Trophoblast cell (in vitro differentiated cells and primary cell): ENCODE data around the gene CDH6. TPM values are rescaled to one million over a fixed set of nuclear protein-coding genes. Genes with fewer than 3 reads are reported as not detected.

Experiments used
- DNase-seq, 2 donors: peaks; one replicate each; pipeline ENCODE4 v3.0.0-alpha.2; 2016
- H2AFZ ChIP-seq: 2 replicates; pipeline ENCODE4 v1.6.1; 2013; ENCODE audit warnings: low read length, moderate library complexity, mild to moderate bottlenecking; ENCODE audit not compliant: insufficient read depth, poor library complexity
- H2AK5ac ChIP-seq: 2 replicates; pipeline ENCODE4 v1.6.1; 2013; ENCODE audit warnings: mild to moderate bottlenecking, low read length
- H2BK120ac ChIP-seq: 2 replicates; pipeline ENCODE4 v1.6.1; 2013; ENCODE audit warnings: low read length, mild to moderate bottlenecking, moderate library complexity; ENCODE audit not compliant: insufficient read depth, poor library complexity
- H2BK12ac ChIP-seq: 2 replicates; pipeline ENCODE4 v1.6.1; 2013; ENCODE audit warnings: mild to moderate bottlenecking, low read length, moderate library complexity
- H2BK5ac ChIP-seq: 2 replicates; pipeline ENCODE4 v1.6.1; 2013; ENCODE audit warnings: low read length, low read depth, moderate library complexity, mild to moderate bottlenecking; ENCODE audit not compliant: poor library complexity
- H3K14ac ChIP-seq: 2 replicates; pipeline ENCODE4 v1.6.1; 2013; ENCODE audit warnings: mild to moderate bottlenecking, low read length
- H3K18ac ChIP-seq: 2 replicates; pipeline ENCODE4 v1.6.1; 2013; ENCODE audit warnings: mild to moderate bottlenecking, low read length
- H3K23ac ChIP-seq: 2 replicates; pipeline ENCODE4 v1.6.1; 2013; ENCODE audit warnings: low read length
- H3K27ac ChIP-seq: 2 replicates; pipeline ENCODE4 v1.5.1; 2013; ENCODE audit warnings: low read depth, mild to moderate bottlenecking, inconsistent platforms, low read length, moderate library complexity
- H3K27me3 ChIP-seq: 2 replicates; pipeline ENCODE4 v1.6.1; 2013; ENCODE audit warnings: inconsistent platforms, mild to moderate bottlenecking, low read length, moderate library complexity; ENCODE audit not compliant: insufficient read depth
- H3K36me3 ChIP-seq, 2 experiments: 1 replicate in 1 of 2; 2 replicates in 1 of 2; pipeline ENCODE4 v1.6.1; 2013; ENCODE audit warnings: low read length in 2 of 2, mild to moderate bottlenecking in 2 of 2, moderate library complexity in 1 of 2; ENCODE audit not compliant: insufficient read depth in 2 of 2, control insufficient read depth in 1 of 2
- H3K4ac ChIP-seq: 2 replicates; pipeline ENCODE4 v1.6.1; 2013; ENCODE audit warnings: low read depth, mild to moderate bottlenecking, low read length, moderate library complexity
- H3K4me1 ChIP-seq, 2 experiments: 1 replicate in 1 of 2; 2 replicates in 1 of 2; pipeline ENCODE4 v1.6.1; 2013; ENCODE audit warnings: low read length in 2 of 2, mild to moderate bottlenecking in 2 of 2, moderate library complexity in 1 of 2; ENCODE audit not compliant: insufficient read depth in 2 of 2, control insufficient read depth in 1 of 2
- H3K4me2 ChIP-seq: 2 replicates; pipeline ENCODE4 v1.6.1; 2013; ENCODE audit warnings: inconsistent platforms, mild to moderate bottlenecking, low read length, moderate library complexity
- H3K4me3 ChIP-seq: 2 replicates; pipeline ENCODE4 v1.5.1; 2013; ENCODE audit warnings: mild to moderate bottlenecking, low read depth, low read length, inconsistent platforms
- H3K79me1 ChIP-seq: one replicate; pipeline ENCODE4 v1.6.1; 2013; ENCODE audit warnings: low read length
- H3K79me2 ChIP-seq: 2 replicates; pipeline ENCODE4 v1.6.1; 2013; ENCODE audit warnings: low read length, mild to moderate bottlenecking; ENCODE audit not compliant: control insufficient read depth, insufficient read depth, poor library complexity
- H3K9ac ChIP-seq: 2 replicates; pipeline ENCODE4 v1.6.1; 2013; ENCODE audit warnings: mild to moderate bottlenecking, low read length
- H3K9me3 ChIP-seq: 2 replicates; pipeline ENCODE4 v1.6.1; 2013; ENCODE audit warnings: low read depth, mild to moderate bottlenecking, control low read depth, inconsistent platforms, low read length; ENCODE audit not compliant: insufficient read depth
- H4K12ac ChIP-seq: 2 replicates; pipeline ENCODE4 v1.6.1; 2013; ENCODE audit warnings: low read depth, mild to moderate bottlenecking, low read length, moderate library complexity
- H4K8ac ChIP-seq: 2 replicates; pipeline ENCODE4 v1.6.1; 2013; ENCODE audit warnings: low read depth, mild to moderate bottlenecking, low read length, moderate library complexity
- H4K91ac ChIP-seq: one replicate; pipeline ENCODE4 v1.6.1; 2013; ENCODE audit warnings: low read depth, mild to moderate bottlenecking, low read length, moderate library complexity
- WGBS: extraction: QIAGEN DNeasy Blood & Tissue Kit; methylation state at CpG from one replicate; pipeline ENCODE4 v1.1.7; 2013; ENCODE audit warnings: missing lambda C conversion rate; ENCODE audit not compliant: insufficient read length, insufficient coverage; ENCODE audit errors: extremely low coverage; 5-methylcytosine and 5-hydroxymethylcytosine counted together
- polyA plus RNA-seq: library from polyadenylated mRNA; stranded (reverse); fragments of 200-250 nt; gene quantifications from 2 replicates; pipeline ENCODE4 v1.2.3, GENCODE V29; 2013

The CDH6 gene
- 0.10 and 0.14 TPM in 2 replicates for polyA plus RNA-seq

- WGBS = no CpG with 5 or more reads among the region's 67 CpGs
- H3K36me3 ChIP-seq = no peaks in the 10 kb centered on the region
These were observed at the start of gene CDH6 for GRCh38 chr5:31193591-31194467. TSS of gene CDH6 (plus strand) at chr5:31193686. CDS start at chr5:31267474, 73,788 bp downstream.

DNA sequence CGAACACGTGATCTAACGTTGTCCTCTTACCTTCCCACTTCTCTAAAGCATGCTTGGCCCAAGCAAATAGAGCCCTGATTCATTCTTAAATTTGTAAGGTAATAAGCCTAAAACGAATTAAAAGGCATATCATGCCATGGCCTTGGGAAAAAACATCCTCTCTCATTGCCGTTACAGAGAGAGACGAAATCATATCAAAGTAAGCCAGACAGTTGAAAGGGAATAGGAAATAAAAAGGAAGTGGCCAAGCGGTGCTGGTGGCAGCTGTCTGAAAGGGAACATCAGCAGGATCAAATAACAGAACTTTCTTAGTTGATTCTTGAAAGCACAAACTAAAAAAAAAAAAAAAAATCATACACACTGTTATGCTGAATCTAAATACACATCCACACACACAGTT lies 49.1 kb upstream of the CDH6 start:
- DNase-seq = no peak
- H3K4ac ChIP-seq = no peak overlapping the region
- no peak overlapping the region for H2BK12ac ChIP-seq
- no peaks in the 10 kb centered on the region for H3K9me3 ChIP-seq
- H3K23ac ChIP-seq = no peak overlapping the region
- H2AFZ ChIP-seq = no peak overlapping the region
- H3K4me2 ChIP-seq = no peak overlapping the region
- no peaks in the 10 kb centered on the region for H3K36me3 ChIP-seq
- H3K27ac ChIP-seq = no peak overlapping the region
- H3K27me3 ChIP-seq = no peaks in the 10 kb centered on the region
- no peak overlapping the region for H2BK5ac ChIP-seq
- H2BK120ac ChIP-seq = no peak overlapping the region
- H4K8ac ChIP-seq = no peak overlapping the region
- no peak overlapping the region for H3K18ac ChIP-seq
- H3K79me2 ChIP-seq = no peaks in the 10 kb centered on the region
- no peak overlapping the region for H3K4me3 ChIP-seq
- no peak overlapping the region for H4K91ac ChIP-seq
- H2AK5ac ChIP-seq = no peak overlapping the region
- no peaks in the 10 kb centered on the region for H3K79me1 ChIP-seq
- WGBS = no CpG with 5 or more reads among the region's 7 CpGs
- H3K4me1 ChIP-seq = no peaks in the 10 kb centered on the region
- H3K9ac ChIP-seq = no peak overlapping the region
- no peak overlapping the region for H4K12ac ChIP-seq
- H3K14ac ChIP-seq = no peak overlapping the region

More at GRCh38 chr5:31193591-31194467, at the start of gene CDH6:
- Histone ChIP-seq H3K9me3 (no peaks in the 10 kb centered on the region), H2BK12ac (no peak within 1 kb of the TSS), H3K18ac (no peak within 1 kb of the TSS), H3K9ac (no peak within 1 kb of the TSS), H3K4ac (no peak within 1 kb of the TSS), H3K23ac (no peak within 1 kb of the TSS), H4K8ac (no peak within 1 kb of the TSS), H2AFZ (peak within 1 kb of the TSS; percentile 49), H3K27me3 (peaks cover 24% of the 10 kb centered on the region), H4K12ac (no peak within 1 kb of the TSS), H3K79me1 (no peaks in the 10 kb centered on the region), H3K27ac (no peak within 1 kb of the TSS), H3K4me1 (peaks cover 0 to 3% of the 10 kb centered on the region in 2 experiments), H3K14ac (no peak within 1 kb of the TSS), H2BK5ac (no peak within 1 kb of the TSS), H2AK5ac (no peak within 1 kb of the TSS), H2BK120ac (no peak within 1 kb of the TSS), H3K4me2 (peak within 1 kb of the TSS; percentile 67), H4K91ac (no peak within 1 kb of the TSS), H3K79me2 (no peaks in the 10 kb centered on the region), H3K4me3 (peak within 1 kb of the TSS; percentile 45)
- DNase-seq = no peak

DNA sequence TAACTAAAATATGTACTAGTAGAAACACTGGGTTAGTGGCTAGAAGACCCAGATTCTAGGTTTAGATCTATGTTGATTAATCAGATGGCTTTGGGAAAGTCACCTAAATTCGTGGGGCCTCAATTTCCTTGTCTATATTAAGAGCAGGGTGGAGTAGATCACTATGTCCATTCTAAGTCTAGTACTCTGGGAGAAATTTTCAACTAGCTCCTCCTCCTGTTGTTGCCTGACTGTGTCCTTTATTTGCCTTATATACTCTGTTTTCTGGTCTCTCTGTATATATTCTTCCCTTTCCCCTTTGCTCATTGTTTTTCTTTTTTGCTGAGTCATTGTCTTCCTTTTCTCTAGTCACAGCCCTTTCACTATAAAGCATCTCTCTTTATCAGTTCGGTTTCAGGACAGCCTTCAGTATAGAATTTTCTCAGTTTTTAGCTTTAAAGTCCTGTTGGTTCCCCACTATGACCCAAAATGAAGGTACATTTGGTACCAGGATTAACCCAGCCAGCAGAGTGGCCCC lies 44.5 kb upstream of the CDH6 start:
- H3K4me1 ChIP-seq = no peaks in the 10 kb centered on the region
- H3K14ac ChIP-seq = no peak overlapping the region
- WGBS = no CpG with 5 or more reads among the region's 2 CpGs
- H2AFZ ChIP-seq = no peak overlapping the region
- no peak overlapping the region for H3K9ac ChIP-seq
- no peaks in the 10 kb centered on the region for H3K79me2 ChIP-seq
- no peak overlapping the region for H2BK12ac ChIP-seq
- H3K36me3 ChIP-seq = no peaks in the 10 kb centered on the region
- H3K4ac ChIP-seq = no peak overlapping the region
- H2AK5ac ChIP-seq = no peak overlapping the region
- no peaks in the 10 kb centered on the region for H3K9me3 ChIP-seq
- no peak overlapping the region for H4K8ac ChIP-seq
- no peak overlapping the region for H2BK120ac ChIP-seq
- H3K79me1 ChIP-seq = no peaks in the 10 kb centered on the region
- H2BK5ac ChIP-seq = no peak overlapping the region
- H3K4me3 ChIP-seq = no peak overlapping the region
- no peaks in the 10 kb centered on the region for H3K27me3 ChIP-seq
- no peak overlapping the region for H3K27ac ChIP-seq
- no peak overlapping the region for H3K23ac ChIP-seq
- H4K12ac ChIP-seq = no peak overlapping the region
- no peak overlapping the region for H3K18ac ChIP-seq
- no peak overlapping the region for H4K91ac ChIP-seq
- no peak for DNase-seq
- no peak overlapping the region for H3K4me2 ChIP-seq

- Histone ChIP-seq H3K23ac (no peak overlapping the region), H3K36me3 (no peaks in the 10 kb centered on the region), H3K9me3 (no peaks in the 10 kb centered on the region), H4K8ac (no peak overlapping the region), H3K18ac (no peak overlapping the region), H3K4ac (no peak overlapping the region), H3K9ac (no peak overlapping the region), H4K91ac (no peak overlapping the region), H3K14ac (no peak overlapping the region), H2BK5ac (no peak overlapping the region), H3K79me2 (no peaks in the 10 kb centered on the region), H3K4me1 (no peaks in the 10 kb centered on the region), H2AK5ac (no peak overlapping the region), H3K79me1 (no peaks in the 10 kb centered on the region), H2BK12ac (no peak overlapping the region), H2AFZ (no peak overlapping the region), H4K12ac (no peak overlapping the region), H3K27me3 (no peaks in the 10 kb centered on the region), H3K4me3 (no peak overlapping the region), H3K27ac (no peak overlapping the region), H3K4me2 (no peak overlapping the region), H2BK120ac (no peak overlapping the region)
- DNase-seq = peak in 1 of 2 donors; percentile 31
- no CpG with 5 or more reads among the region's 2 CpGs for WGBS
These were observed 40.0 kb upstream of the CDH6 start for GRCh38 chr5:31153521-31153920.
